Adrenal gland (tissue), 5 donors: ENCODE measurements around the gene TRPV4.

Source experiments
- POLR2A ChIP-seq, 2 donors: fragments of 450-650 bp; IDR thresholded peaks; one replicate each; pipeline ENCODE4 v1.6.1; 2017; ENCODE audit warnings: antibody characterized with exemption in 2 of 2, mild to moderate bottlenecking in 2 of 2, moderate library complexity in 1 of 2
- TF ChIP-seq, protein P1 (sequence below), 6 experiments: fragments of 450-650 bp in 4 of 6; fragments of 200-600 bp in 2 of 6; sonication (generic) in 1 of 6; IDR thresholded peaks; 1 replicate in 5 of 6; 2 replicates in 1 of 6; pipeline versions ENCODE4 v1.5.1 to v1.8.0; 2016 to 2021; ENCODE audit warnings: antibody characterized with exemption in 6 of 6, mild to moderate bottlenecking in 2 of 6, moderate library complexity in 1 of 6
- donor health status: DM: no; HTN: no; CAD: no.

DNA sequence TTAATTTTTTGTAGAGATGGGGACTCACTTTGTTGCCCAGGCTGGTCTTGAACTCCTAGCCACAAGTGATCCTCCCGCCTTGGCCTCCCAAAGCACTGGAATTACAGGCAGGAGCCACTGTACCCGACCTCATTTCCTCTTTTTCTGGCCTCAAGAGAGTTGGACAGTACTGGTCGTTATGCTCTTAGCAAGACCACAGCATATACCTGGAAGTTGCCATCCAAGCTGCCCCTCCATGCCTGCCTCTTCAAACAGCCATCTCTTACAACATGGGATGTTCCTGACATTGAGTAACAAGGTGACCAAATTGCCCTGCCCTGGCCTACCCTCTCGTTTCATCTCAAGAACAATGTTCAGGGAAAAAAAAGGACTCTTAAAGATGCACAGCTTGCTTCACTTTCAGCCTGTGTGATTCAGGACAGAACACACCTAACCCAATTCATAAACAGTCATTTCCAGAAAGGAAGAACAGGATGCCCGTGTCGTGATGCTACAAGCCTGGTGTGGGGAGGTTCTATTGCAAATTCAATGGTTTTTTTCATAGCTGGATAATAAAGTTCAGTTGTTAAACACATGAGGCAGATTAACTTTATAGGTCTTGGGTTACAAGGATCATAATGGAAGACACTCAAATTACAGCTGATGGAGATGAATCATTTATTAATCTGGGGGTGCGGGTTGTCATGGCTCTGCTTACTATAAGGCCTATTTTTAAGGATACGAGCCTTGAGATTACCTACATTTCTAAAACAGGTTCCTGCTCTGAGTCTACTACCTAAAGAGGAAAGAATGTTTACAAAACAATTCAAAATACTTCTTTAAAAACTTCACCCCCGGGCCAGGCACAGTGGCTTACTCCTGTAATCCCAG is 35.2 kb upstream of the TRPV4 start:
- TF ChIP-seq, protein P1, sequence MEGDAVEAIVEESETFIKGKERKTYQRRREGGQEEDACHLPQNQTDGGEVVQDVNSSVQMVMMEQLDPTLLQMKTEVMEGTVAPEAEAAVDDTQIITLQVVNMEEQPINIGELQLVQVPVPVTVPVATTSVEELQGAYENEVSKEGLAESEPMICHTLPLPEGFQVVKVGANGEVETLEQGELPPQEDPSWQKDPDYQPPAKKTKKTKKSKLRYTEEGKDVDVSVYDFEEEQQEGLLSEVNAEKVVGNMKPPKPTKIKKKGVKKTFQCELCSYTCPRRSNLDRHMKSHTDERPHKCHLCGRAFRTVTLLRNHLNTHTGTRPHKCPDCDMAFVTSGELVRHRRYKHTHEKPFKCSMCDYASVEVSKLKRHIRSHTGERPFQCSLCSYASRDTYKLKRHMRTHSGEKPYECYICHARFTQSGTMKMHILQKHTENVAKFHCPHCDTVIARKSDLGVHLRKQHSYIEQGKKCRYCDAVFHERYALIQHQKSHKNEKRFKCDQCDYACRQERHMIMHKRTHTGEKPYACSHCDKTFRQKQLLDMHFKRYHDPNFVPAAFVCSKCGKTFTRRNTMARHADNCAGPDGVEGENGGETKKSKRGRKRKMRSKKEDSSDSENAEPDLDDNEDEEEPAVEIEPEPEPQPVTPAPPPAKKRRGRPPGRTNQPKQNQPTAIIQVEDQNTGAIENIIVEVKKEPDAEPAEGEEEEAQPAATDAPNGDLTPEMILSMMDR (IDR thresholded peaks at IDR 0.05), result no peak
- no peak for TF ChIP-seq POLR2A (IDR thresholded peaks at IDR 0.05)
